HG03469 (cell line): ENCODE results near the gene AQP1.

ENCODE experiments used
- ATAC-seq: cut with Tn5 transposase; IDR thresholded peaks from one replicate; pipeline ENCODE4 v1.9.1; 2021; ENCODE audit warnings: mild to moderate bottlenecking, moderate library complexity, moderate number of reproducible peaks; ENCODE audit not compliant: unreplicated experiment

Gene AQP1

DNA sequence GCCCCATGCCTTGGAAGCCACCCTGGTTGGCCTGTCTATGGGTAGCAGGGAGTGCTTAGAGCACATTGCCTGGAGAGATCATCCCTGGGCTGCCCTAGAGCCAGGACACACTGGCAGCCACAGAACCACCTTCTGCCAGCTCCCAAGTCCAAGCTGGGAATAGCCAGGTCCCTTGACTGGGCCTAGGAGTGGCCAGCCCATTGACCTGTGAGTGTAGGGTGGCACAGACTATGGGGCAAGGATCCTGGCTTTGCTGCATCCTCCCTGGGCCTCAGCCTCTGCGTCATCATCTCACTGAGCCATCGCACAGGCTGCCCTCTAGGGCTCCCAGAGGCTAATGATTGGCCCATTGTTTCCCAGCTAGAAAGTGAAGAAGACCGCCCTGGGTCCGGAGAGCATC lies 7.0 kb downstream of the AQP1 start:
- ATAC-seq = no peak

DNA sequence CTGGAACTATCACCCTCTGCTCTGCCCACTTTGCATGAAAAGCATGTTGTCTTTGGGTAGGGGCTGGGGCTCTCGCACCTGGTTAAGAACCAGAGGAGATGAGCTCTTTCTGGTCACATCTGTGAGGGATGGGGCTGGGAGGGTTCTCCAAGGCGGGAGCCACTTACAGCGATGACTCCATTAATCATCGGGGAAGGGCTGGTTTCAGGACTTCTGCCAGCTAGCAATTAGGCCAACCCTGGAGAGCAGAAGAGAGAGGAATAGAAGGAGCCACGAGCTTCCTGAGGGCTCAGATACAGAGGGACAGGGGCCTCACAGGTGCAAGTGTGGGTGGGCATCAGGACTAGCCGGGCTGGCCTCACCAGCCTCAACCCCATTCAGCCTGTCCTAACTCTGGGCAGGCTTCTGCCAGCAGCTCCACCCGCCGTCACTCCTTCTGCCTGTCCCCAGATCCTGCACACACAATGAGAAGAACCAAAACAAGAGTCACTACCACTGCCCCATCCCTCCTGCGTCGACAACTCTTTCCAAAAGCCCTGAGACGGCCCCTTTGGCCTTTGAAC lies 8.4 kb downstream of the AQP1 start:
- no peak for ATAC-seq

DNA sequence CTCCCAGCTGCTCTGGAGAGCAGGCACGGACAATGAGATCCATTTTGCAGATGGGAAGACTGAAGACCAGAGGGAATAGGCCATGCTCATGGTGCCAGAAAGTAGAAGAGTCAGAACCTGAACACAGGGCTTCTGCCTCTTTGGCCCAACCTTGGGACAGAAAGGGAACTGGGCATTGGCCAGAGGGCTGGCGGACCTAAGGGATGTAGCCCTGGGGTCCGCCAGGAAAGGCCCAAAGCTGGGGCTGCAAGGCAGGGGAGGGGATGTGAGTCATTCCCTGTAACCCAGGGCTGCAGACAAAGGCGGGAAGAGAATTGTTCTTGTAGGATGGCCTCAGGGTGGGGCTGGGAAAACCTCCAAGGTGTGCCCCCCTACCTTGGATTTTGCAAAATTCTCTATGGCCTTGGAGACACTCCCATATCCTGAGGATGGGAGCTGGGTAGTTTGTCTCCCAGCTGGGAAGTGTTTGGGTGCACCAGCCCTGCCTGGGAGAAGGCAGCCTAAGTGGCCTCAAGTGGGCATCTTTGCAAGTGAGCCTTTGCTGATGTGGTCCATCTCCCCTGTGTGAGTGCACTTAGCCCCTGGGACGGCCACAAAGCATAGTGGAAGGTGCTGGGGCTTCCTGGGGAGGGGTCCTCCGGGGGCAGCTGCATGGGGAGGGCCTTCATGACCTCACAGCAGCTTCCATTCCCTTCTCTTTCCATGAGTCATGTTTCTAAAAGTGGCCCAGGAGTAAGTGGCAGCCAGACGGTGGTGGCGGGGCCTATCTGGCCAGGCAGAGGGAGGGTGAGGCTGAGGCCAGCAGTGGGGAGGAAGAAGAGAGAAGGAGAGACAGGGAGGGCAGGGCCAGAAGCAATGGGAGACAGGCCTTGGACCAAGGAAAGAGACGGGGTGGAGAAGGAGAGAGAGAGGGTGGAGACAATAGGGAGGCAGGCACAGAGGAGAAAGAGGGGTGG lies 9.2 kb downstream of the AQP1 start:
- ATAC-seq = no peak

- ATAC-seq = no peak
Observed at GRCh38 chr7:30921540-30922401, 10.1 kb downstream of the AQP1 start.

DNA sequence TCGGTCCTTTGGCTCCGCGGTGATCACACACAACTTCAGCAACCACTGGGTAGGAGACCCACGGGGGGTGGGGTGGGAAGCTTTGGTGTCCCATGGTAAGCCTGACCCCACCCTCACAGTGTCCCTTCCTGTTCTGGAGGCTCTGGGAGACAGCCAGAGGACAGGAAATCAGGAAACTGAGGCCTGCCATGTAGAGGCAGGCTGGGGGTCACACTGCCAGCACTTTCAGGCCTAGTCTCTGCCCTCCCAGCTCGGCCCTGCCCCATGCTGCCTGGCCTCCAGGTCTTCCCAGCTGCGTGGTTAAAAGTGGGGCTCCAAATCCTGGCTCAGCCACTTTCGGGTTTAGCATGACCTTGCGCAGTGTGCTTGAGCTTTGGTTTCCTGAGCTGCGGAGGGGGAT lies 10.9 kb downstream of the AQP1 start:
- ATAC-seq = no peak

DNA sequence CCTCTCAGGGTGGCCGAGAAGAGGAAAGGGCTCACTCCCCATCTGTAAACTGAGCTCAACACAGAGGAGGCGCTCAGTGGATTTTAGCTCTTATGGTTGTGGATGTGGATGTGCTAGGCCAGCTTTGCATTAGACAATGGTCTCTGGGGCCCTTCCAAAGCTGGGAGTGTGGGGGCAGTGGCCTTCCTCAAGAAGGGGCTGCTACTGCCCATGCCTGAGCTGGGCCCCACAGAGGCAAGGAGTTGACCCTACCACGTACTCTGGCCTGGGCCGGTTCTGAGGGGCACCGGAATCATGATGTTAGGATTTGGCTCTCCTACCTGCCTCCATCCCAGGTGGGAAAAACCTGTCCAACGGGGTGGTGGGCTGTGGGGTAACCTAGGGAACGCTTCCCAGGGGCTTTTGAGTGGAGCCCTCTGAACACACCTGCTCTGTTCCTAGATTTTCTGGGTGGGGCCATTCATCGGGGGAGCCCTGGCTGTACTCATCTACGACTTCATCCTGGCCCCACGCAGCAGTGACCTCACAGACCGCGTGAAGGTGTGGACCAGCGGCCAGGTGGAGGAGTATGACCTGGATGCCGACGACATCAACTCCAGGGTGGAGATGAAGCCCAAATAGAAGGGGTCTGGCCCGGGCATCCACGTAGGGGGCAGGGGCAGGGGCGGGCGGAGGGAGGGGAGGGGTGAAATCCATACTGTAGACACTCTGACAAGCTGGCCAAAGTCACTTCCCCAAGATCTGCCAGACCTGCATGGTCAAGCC lies 11.5 kb downstream of the AQP1 start:
- ATAC-seq = no peak

GRCh38 chr7:30923774-30924413 lies 12.2 kb downstream of the AQP1 start:
- no peak for ATAC-seq

- no peak for ATAC-seq
Observed at GRCh38 chr7:30924624-30925023, 13.0 kb downstream of the AQP1 start.

DNA sequence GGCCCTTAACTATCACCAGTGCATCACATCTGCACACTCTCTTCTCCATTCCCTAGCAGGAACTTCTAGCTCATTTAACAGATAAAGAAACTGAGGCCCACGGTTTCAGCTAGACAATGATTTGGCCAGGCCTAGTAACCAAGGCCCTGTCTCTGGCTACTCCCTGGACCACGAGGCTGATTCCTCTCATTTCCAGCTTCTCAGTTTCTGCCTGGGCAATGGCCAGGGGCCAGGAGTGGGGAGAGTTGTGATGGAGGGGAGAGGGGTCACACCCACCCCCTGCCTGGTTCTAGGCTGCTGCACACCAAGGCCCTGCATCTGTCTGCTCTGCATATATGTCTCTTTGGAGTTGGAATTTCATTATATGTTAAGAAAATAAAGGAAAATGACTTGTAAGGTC lies 13.5 kb downstream of the AQP1 start:
- ATAC-seq = no peak

DNA sequence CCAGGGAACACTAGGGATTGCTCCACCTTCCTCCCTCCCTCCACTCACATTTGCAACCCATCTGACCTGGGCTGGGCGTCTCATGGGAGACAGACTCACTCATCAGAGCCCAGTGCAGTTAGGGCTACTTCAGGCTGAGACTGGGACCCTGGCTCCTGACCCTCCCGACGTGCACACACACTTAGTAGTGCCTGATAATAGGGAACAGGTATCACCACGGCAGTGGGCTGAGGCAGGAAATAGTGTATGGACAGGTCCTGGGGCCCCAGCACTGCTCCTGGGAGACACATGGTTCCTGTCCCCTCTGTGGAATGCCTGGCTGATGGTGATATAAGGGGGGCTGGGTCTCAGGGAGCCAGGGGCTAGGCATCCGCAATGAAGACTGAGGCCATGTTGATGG lies 14.3 kb downstream of the AQP1 start:
- no peak for ATAC-seq

DNA sequence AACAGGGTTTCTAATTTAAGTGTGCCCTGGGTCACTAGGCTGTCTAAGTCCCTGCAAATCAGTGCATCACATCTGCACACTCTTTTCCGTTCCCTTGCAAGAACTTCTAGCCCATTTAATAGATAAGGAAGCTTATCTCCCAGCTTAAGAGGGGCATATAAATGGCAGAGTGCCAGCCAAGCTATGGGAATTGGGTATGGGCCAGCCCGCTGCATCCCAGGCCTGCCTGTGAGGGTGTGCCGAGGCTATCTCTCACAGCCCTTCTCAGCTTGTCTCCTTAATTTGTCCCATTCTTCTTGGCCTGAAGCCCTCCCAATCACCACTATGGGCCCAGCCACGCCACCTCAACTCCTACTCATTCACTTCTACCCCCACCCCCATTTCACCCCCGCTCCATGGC lies 14.7 kb downstream of the AQP1 start:
- no peak for ATAC-seq

DNA sequence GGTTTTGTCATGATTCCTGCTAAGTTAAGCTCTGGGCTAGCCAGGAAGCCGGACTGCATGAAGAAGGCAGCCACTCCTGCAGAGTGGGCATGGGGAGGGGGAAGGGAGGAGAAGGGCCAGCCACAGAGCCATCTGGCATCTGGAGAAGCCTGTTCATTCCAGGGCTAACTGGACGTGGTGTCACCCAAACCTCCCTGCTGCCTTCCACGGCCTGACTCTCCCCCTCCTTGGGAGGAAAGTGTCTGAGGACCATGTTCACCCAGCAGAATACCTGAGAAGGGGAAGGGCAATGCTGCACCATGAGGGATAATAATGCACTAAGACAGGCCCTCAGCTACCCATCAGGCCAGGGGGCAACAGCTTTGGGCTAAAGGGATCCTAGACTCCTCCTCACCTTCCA lies 15.4 kb downstream of the AQP1 start:
- no peak for ATAC-seq

DNA sequence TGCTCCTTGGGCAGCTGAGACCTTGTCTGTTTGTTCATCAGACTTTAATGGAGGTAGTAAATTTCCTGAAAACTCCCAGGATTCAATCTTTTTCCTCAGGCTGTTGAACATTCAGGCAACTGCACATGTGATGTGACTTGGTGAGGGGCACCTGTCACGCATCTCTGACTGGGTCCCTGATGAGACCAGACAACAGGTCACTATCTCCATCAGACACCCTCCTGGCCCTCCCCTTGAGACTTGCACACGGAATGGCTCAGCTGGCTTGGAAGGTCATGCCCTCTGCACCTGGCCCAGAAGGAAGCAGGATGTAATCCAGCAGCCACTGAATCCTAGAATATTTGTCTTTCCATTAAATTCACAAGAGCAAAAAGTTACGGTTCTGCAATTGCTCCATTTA lies 15.9 kb downstream of the AQP1 start:
- ATAC-seq = no peak

GRCh38 chr7:30928254-30928872 lies 16.7 kb downstream of the AQP1 start:
- no peak for ATAC-seq

DNA sequence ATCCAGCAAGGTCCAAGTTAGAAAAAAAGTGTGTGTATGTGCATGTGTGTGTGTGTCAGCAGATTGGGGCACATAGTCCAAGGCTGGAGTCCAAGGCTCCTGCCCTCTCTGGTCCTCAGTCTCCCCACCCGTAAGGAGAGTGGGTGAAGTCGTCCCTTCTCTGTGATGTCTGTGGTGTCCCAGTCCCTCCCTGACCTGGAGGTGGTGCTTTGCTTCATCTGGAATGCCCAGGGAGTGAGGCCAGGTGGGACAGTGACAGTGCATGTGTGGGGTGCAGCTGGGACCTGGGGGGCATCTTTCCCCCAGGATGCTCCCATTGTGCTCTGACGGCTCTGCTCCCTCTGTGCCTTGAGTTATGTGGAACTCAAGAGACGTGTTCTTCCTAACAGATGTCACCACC lies 18.0 kb downstream of the AQP1 start:
- no peak for ATAC-seq

- no peak for ATAC-seq
Observed at GRCh38 chr7:30930621-30931020, 19.0 kb downstream of the AQP1 start.

DNA sequence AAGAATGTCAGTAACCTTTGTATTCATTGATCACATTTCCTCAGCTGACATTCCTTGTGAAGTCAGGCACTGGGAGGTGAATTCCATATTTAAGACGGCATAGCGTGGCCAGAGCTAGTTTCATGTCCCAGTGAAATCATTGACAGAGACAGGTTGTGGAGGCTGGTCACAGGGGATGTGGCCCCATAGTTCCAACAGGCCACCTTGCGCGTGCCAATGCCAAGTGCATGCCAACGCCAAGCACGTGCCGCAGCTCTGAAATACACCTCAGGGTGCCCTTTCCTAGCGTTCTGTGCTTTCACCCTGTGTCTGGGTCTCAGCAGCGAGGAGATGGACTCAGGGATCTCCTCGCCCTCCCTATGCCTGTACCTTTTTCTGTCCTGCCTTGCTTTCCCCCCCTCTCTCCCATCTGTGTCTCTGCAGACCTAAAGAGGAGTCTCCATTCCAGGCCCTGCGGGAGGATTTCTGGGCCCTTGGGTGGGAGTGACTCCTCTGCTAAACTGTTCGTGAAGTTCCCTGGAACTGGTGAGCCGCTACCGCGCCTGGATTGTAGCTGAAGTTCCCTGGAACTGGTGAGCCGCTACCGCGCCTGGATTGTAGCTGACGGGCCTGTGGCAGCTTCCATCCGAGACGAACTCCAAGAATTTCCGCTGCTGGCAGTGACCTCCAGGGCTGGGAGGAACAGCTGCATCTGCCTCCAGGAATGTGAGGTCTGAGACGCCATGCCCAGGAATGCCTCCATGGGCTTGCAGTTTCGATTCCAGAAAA lies 19.7 kb downstream of the AQP1 start:
- ATAC-seq = no peak

GRCh38 chr7:30931929-30932540 lies 20.4 kb downstream of the AQP1 start:
- ATAC-seq = no peak

DNA sequence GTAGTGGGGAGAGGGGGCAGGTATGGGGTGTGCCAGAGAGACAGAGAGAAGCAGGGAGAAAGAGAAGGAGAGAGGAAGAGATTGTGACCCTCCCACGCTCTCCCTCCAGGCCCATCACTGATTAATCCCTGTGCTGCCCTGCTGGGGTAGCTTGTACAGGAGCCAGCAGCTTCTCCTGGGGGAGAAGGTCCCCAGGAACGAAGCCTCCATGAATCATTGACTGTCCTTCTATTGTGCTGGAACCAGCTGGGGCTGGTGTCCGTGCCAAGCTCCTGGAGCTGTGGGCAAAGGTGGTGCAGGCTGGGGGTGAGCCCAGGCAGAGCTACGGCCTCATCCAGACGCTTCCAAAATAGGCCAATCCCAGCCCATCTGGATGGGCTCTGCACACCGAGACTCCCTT lies 20.9 kb downstream of the AQP1 start:
- ATAC-seq = no peak
